K562 (cell line): ENCODE results near the gene OPHN1. TPM values are rescaled to one million over a fixed set of nuclear protein-coding genes. Genes with fewer than 3 reads are reported as not detected.

Experiments used
- ATAC-seq: fragments of 200-7000 bp; cut with Tn5 transposase; 3 replicates; pipeline ENCODE4 v1.9.1; 2020; ENCODE audit warnings: moderate library complexity
- BruUV-seq: library from RNA; stranded (reverse); fragments of 400-500 nt; replicated peaks from 2 replicates; lab custom pipeline; 2021; lab: Mats Ljungman, UMichigan
- CTCF ChIA-PET: fragments of 300-600 bp; formaldehyde crosslinking; extraction: SDS; loops from one replicate; lab custom pipeline; 2021; ENCODE audit warnings: low intra/inter-chr PET ratio; lab: Yijun Ruan, JAX
- POLR2A ChIA-PET: fragments of 300-600, 350-650 bp; sonication (Branson Sonifier 250); formaldehyde crosslinking; extraction: SDS; loops from one replicate; lab custom pipeline; 2021; ENCODE audit warnings: antibody characterized with exemption, inconsistent platforms; lab: Yijun Ruan, JAX
- DNase-seq, 4 experiments: peaks; one replicate each; pipeline versions ENCODE4 v3.0.0 to v3.0.0-alpha.2; 2011 to 2018; ENCODE audit warnings: low spot score in 3 of 4, mixed read lengths in 3 of 4; ENCODE audit errors: extremely low read depth in 1 of 4
- FAIRE-seq: peaks from 2 replicates; lab custom pipeline; 2011; peaks lifted over from hg19 to GRCh38; lab: Jason Lieb, UNC
- H2AFZ ChIP-seq: 2 replicates; pipeline ENCODE4 v1.6.0; 2011; ENCODE audit warnings: low read depth, low read length, control low read depth, inconsistent platforms
- H3K27ac ChIP-seq: fragments of 200-600 bp; 3 replicates; pipeline ENCODE4 v1.8.0; 2011; ENCODE audit warnings: low read depth, mild to moderate bottlenecking, control low read depth, inconsistent platforms, low read length, moderate library complexity, mixed read lengths; ENCODE audit errors: extremely low read depth
- H3K27me3 ChIP-seq, 2 experiments: fragments of 300-600 bp in 1 of 2; 2 replicates in 1 of 2; 3 replicates in 1 of 2; pipeline versions ENCODE4 v1.6.0 to v1.8.0; 2011; ENCODE audit warnings: inconsistent platforms in 2 of 2, low read length in 2 of 2, mild to moderate bottlenecking in 1 of 2, mixed read lengths in 1 of 2, moderate library complexity in 1 of 2; ENCODE audit not compliant: control insufficient read depth in 2 of 2, insufficient read depth in 2 of 2
- H3K36me3 ChIP-seq: fragments of 300-600 bp; 3 replicates; pipeline ENCODE4 v1.8.0; 2011; ENCODE audit warnings: mild to moderate bottlenecking, low read length, inconsistent platforms; ENCODE audit not compliant: control insufficient read depth, insufficient read depth
- H3K4me1 ChIP-seq, 2 experiments: fragments of 200-600 bp in 1 of 2; replicated peaks in 1 of 2; 2 replicates in 1 of 2; 3 replicates in 1 of 2; pipeline versions ENCODE4 v1.5.1 to v1.8.0; 2011; ENCODE audit warnings: inconsistent platforms in 2 of 2, low read length in 2 of 2, mild to moderate bottlenecking in 1 of 2, mixed read lengths in 1 of 2, moderate library complexity in 1 of 2; ENCODE audit not compliant: control insufficient read depth in 2 of 2, insufficient read depth in 2 of 2
- H3K4me2 ChIP-seq: 2 replicates; pipeline ENCODE4 v1.6.1; 2011; ENCODE audit warnings: low read length, control low read depth, inconsistent platforms, mixed read lengths; ENCODE audit not compliant: insufficient read depth
- H3K4me3 ChIP-seq: fragments of 200-600 bp; sonication (generic), shearing (Covaris generic); 2 replicates; pipeline ENCODE4 v1.5.1; 2016; ENCODE audit warnings: control low read depth, inconsistent platforms
- H3K79me2 ChIP-seq: fragments of 200-600 bp; 3 replicates; pipeline ENCODE4 v1.8.0; 2011; ENCODE audit warnings: low read length, inconsistent platforms; ENCODE audit not compliant: control insufficient read depth, insufficient read depth
- H3K9ac ChIP-seq, 2 experiments: 2 replicates each; pipeline versions ENCODE4 v1.6.0 to v1.6.1; 2011; ENCODE audit warnings: low read depth in 2 of 2, low read length in 2 of 2, control low read depth in 1 of 2, inconsistent platforms in 1 of 2, mild to moderate bottlenecking in 1 of 2, mixed read lengths in 1 of 2; ENCODE audit not compliant: insufficient read depth in 1 of 2
- H3K9me1 ChIP-seq: one replicate; pipeline ENCODE4 v1.6.0; 2011; ENCODE audit warnings: inconsistent platforms, mild to moderate bottlenecking, low read length, moderate library complexity; ENCODE audit not compliant: control insufficient read depth, insufficient read depth
- H3K9me3 ChIP-seq: replicated peaks from 2 replicates; pipeline ENCODE4 v1.5.1; 2011; ENCODE audit warnings: low read depth, low read length, inconsistent platforms; ENCODE audit not compliant: control insufficient read depth, insufficient read depth
- H4K20me1 ChIP-seq: replicated peaks from 2 replicates; pipeline ENCODE4 v1.6.1; 2011; ENCODE audit warnings: low read length, inconsistent platforms, mixed read lengths; ENCODE audit not compliant: control insufficient read depth, insufficient read depth
- AFF4 ChIP-seq: sonication (generic); formaldehyde crosslinking; IDR thresholded peaks from 2 replicates; pipeline ENCODE4 v1.8.0; 2023; ENCODE audit warnings: mild to moderate bottlenecking, missing genetic modification reagents
- GTF2F1 ChIP-seq: IDR thresholded peaks from 2 replicates; pipeline ENCODE4 v1.6.1; 2011; ENCODE audit warnings: low read depth, low read length, improper control_type of control experiment
- NR2C2 ChIP-seq, 2 experiments: fragments of 200-800 bp in 1 of 2; sonication (Bioruptor generic) in 1 of 2; sonication (generic) in 1 of 2; formaldehyde crosslinking in 1 of 2; IDR thresholded peaks; 2 replicates each; pipeline versions ENCODE4 v1.6.1 to v1.8.0; 2016 to 2022; ENCODE audit warnings: mild to moderate bottlenecking in 1 of 2, missing compliant biosample characterization in 1 of 2, missing genetic modification characterization in 1 of 2, missing genetic modification reagents in 1 of 2
- ZBTB11 ChIP-seq, 3 experiments: fragments of 200-800 bp in 1 of 3; fragments of 250-450 bp in 1 of 3; fragments of 450-650 bp in 1 of 3; sonication (Bioruptor Pico) in 1 of 3; sonication (Bioruptor generic) in 1 of 3; formaldehyde crosslinking in 1 of 3; IDR thresholded peaks; 2 replicates each; pipeline versions ENCODE4 v1.6.1 to v1.8.0; 2016 to 2022; ENCODE audit warnings: mild to moderate bottlenecking in 2 of 3, missing genetic modification characterization in 2 of 3, missing compliant biosample characterization in 1 of 3, moderate library complexity in 1 of 3
- ZNF175 ChIP-seq: fragments of 200-800 bp; sonication (Bioruptor generic); IDR thresholded peaks from 2 replicates; pipeline ENCODE4 v1.6.1; 2016; ENCODE audit warnings: low read depth, mild to moderate bottlenecking, missing genetic modification characterization, missing compliant biosample characterization
- ZNF398 ChIP-seq: fragments of 250-450 bp; sonication (Bioruptor Pico); IDR thresholded peaks from 2 replicates; pipeline ENCODE4 v1.8.0; 2021; ENCODE audit warnings: moderate library complexity, mild to moderate bottlenecking, inconsistent platforms
- WGBS: fragments of 100-300 bp; shearing (Covaris generic); methylation state at CpG from one replicate; pipeline ENCODE4 v1.1.6; 2016; ENCODE audit warnings: low coverage, mixed read lengths; ENCODE audit not compliant: insufficient coverage; ENCODE audit errors: missing lambda C conversion rate; 5-methylcytosine and 5-hydroxymethylcytosine counted together
- in situ Hi-C: fragments of 300-500 bp; cut with MboI; formaldehyde crosslinking; loops from 4 replicates; pipeline ENCODE4 v1.15.0; 2018; ENCODE audit warnings: inconsistent platforms, mixed read lengths
- intact Hi-C: fragments of 100-400 bp; cut with micrococcal nuclease; formaldehyde crosslinking; loops from 2 replicates; pipeline ENCODE4 v1.14.2; 2022
- polyA plus RNA-seq, 8 experiments: library from polyadenylated mRNA; depleted of rRNA in 4 of 8; stranded (reverse) in 5 of 8; unstranded in 3 of 8; fragments of >200 nt; fragmentation: Nextera tagmentation in 2 of 8; fragmentation: Illumina TruSeq in 1 of 8; extraction: Ambion mirVana in 2 of 8; extraction: Trizol in 1 of 8; gene quantifications; 2 replicates each; pipeline versions ENCODE4 v1.2.1 to v1.2.3, GENCODE V29; 2011 to 2014; ENCODE audit warnings: inconsistent platforms in 1 of 8, missing spikeins in 1 of 8
- total RNA-seq, 7 experiments: library from RNA; depleted of rRNA in 6 of 7; stranded (reverse); fragments of >200 nt in 6 of 7; fragmentation: Illumina TruSeq in 2 of 7; extraction: Trizol in 2 of 7; gene quantifications; 2 replicates each; pipeline versions ENCODE4 v1.2.1 to v1.2.3, GENCODE V29; 2011 to 2021; ENCODE audit warnings: low replicate concordance in 1 of 7
- TF ChIP-seq, protein P1 (sequence below): fragments of 250-450 bp; sonication (Bioruptor Pico); IDR thresholded peaks from 2 replicates; pipeline ENCODE4 v1.4.0; 2020; ENCODE audit warnings: mild to moderate bottlenecking, moderate library complexity

OPHN1 gene
- total and polyA plus RNA-seq, 9 of the 15 experiments (the other 6 are each of a cell fraction or from before 2014, with no cell fraction given): 0.28 to 1.8 (median 1.0) TPM

DNA sequence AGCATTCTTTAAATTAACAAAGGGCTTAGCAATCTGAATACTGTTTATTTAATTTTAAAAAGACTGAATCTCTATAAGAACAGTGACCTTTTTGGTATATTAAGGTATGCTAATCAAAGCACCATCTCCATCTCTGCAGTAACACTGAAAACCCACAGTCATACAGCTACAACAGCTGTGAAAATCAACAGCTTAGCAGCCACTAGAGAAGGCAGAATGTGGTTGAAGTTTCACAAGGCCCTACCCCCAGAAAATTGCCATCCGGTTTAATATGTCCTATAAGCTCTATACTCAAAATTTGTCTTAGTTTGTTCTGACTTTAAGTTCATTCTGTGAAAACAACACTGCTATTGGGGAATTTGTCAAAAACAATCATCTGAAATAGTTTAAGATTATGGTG lies 128.7 kb downstream of the OPHN1 start (continued):
- TF ChIP-seq, protein P1, sequence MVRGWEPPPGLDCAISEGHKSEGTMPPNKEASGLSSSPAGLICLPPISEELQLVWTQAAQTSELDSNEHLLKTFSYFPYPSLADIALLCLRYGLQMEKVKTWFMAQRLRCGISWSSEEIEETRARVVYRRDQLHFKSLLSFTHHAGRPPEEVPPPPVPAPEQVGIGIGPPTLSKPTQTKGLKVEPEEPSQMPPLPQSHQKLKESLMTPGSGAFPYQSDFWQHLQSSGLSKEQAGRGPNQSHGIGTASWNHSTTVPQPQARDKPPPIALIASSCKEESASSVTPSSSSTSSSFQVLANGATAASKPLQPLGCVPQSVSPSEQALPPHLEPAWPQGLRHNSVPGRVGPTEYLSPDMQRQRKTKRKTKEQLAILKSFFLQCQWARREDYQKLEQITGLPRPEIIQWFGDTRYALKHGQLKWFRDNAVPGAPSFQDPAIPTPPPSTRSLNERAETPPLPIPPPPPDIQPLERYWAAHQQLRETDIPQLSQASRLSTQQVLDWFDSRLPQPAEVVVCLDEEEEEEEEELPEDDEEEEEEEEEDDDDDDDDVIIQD (CRISPR knock-in tag): no peak
- TF ChIP-seq GTF2F1 (no peak), ZNF398 (CRISPR knock-in tag) (no peak)

DNA sequence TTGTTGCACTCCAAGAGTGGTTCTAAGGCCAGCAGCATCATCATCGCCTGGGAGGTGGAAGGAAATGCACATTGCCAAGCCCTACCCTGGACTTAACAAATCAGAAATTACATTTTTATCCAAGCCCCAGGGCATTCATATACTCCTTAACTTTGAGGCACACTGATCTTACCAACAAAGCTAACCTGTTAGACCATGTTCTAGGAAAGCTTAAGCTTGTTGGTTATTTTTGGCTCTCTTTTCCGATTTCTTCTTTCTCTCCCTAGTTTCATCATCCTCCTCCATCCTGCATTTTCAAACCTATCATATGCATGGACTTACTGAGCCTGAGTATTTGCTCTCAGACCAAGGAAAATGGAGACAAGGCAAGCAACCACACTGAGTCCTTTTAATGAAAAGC lies 133.4 kb downstream of the OPHN1 start:
- 17% methylated on average over 2 of the region's 2 CpGs for WGBS
- Histone ChIP-seq H3K4me2 (no peak overlapping the region), H2AFZ (no peak overlapping the region), H3K79me2 (no peaks in the 10 kb centered on the region), H3K9me1 (no peaks in the 10 kb centered on the region), H4K20me1 (no peaks in the 10 kb centered on the region), H3K4me3 (no peak overlapping the region), H3K27me3 (no peaks in the 10 kb centered on the region), H3K27ac (no peak overlapping the region), H3K36me3 (no peaks in the 10 kb centered on the region), H3K9ac (no peak overlapping the region), H3K4me1 (no peaks in the 10 kb centered on the region), H3K9me3 (no peaks in the 10 kb centered on the region)
- POLR2A ChIA-PET: no interaction called here
- intact Hi-C loops (no loop called here), in situ Hi-C loops (no loop called here)
- CTCF ChIA-PET: no interaction called here
- FAIRE-seq (no peak), DNase-seq (no peak), ATAC-seq (peak; percentile 55)
- BruUV-seq: no TSS peak
- TF ChIP-seq ZNF175 (CRISPR knock-in tag) (peak; percentile 75), NR2C2 (CRISPR knock-in tag; IDR thresholded peaks at IDR 0.05) (no peak), NR2C2 (tag; IDR thresholded peaks at IDR 0.05) (peak; percentile 20; the same call in 1 of the 2 replicates), AFF4 (no peak), ZBTB11 (CRISPR knock-in tag; IDR thresholded peaks at IDR 0.05) (no peak)
